ENCODE data around the gene PTPRH. TPM values are rescaled to one million over a fixed set of nuclear protein-coding genes. Genes with fewer than 3 reads are reported as not detected.

Gene PTPRH
- total and polyA plus RNA-seq, 9 of the 15 experiments (the other 6 are each of a cell fraction or from before 2014, with no cell fraction given) = 0.87 to 34.3 (median 22.7) TPM

GRCh38 chr19:55160128-55160985, 48.9 kb downstream of the PTPRH start (continued):
- TF ChIP-seq, protein P1, sequence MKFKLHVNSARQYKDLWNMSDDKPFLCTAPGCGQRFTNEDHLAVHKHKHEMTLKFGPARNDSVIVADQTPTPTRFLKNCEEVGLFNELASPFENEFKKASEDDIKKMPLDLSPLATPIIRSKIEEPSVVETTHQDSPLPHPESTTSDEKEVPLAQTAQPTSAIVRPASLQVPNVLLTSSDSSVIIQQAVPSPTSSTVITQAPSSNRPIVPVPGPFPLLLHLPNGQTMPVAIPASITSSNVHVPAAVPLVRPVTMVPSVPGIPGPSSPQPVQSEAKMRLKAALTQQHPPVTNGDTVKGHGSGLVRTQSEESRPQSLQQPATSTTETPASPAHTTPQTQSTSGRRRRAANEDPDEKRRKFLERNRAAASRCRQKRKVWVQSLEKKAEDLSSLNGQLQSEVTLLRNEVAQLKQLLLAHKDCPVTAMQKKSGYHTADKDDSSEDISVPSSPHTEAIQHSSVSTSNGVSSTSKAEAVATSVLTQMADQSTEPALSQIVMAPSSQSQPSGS (CRISPR knock-in tag; IDR thresholded peaks at IDR 0.05) = no peak
- TF ChIP-seq PHF8 (IDR thresholded peaks at IDR 0.05; ENCODE audit: borderline replicate concordance, low read length) (no peak; the same call in 1 of the 2 replicates), ZNF584 (CRISPR knock-in tag; IDR thresholded peaks at IDR 0.05; ENCODE audit: low read depth) (no peak), TCFL5 (CRISPR knock-in tag; conservative IDR thresholded peaks at IDR 0.05) (no peak), RAD21 (CRISPR knock-in tag; conservative IDR thresholded peaks at IDR 0.05 in 1 of 2, IDR thresholded peaks at IDR 0.05 in 1 of 2) (peak; percentile 93 to 97), MTA3 (IDR thresholded peaks at IDR 0.05; ENCODE audit: borderline replicate concordance) (no peak; the same call in 1 of the 2 replicates), SAFB (IDR thresholded peaks at IDR 0.05; ENCODE audit: borderline replicate concordance, low read depth, low read length) (no peak), BHLHE40 (IDR thresholded peaks at IDR 0.05; ENCODE audit: low read length) (peak; percentile 90), MEF2D (tag; conservative IDR thresholded peaks at IDR 0.05; ENCODE audit: low read depth) (no peak), CBFA2T3 (IDR thresholded peaks at IDR 0.05) (no peak), TEAD1 (CRISPR knock-in tag; IDR thresholded peaks at IDR 0.05) (0 out of 4 replicates have a peak, but pooled peaks of 1 of the 2 experiments have one; percentile 39), SP1 (CRISPR knock-in tag; IDR thresholded peaks at IDR 0.05) (peak; percentile 98), MYC (IDR thresholded peaks at IDR 0.05; ENCODE audit: low read depth, low read length) (peak; percentile 96), MYC (CRISPR knock-in tag; IDR thresholded peaks at IDR 0.05; ENCODE audit: borderline replicate concordance, low read depth) (no peak), EP400 (IDR thresholded peaks at IDR 0.05) (peak; percentile 80), FUS (optimal IDR thresholded peaks at IDR 0.05; ENCODE audit: low read depth, low read length) (no peak), PCBP1 (IDR thresholded peaks at IDR 0.05; ENCODE audit: low read depth, low read length, poor library complexity, severe bottlenecking) (no peak), ZNF740 (CRISPR knock-in tag; IDR thresholded peaks at IDR 0.05) (peak; percentile 93), ZNF740 (tag; IDR thresholded peaks at IDR 0.05) (peak in 1 of 2 experiments; percentile 72; a peak in 1 of 4 replicates), RBBP5 (IDR thresholded peaks at IDR 0.05; ENCODE audit: borderline replicate concordance, insufficient read depth, low read length, poor library complexity, severe bottlenecking) (no peak)
- TF ChIP-seq, protein P2, sequence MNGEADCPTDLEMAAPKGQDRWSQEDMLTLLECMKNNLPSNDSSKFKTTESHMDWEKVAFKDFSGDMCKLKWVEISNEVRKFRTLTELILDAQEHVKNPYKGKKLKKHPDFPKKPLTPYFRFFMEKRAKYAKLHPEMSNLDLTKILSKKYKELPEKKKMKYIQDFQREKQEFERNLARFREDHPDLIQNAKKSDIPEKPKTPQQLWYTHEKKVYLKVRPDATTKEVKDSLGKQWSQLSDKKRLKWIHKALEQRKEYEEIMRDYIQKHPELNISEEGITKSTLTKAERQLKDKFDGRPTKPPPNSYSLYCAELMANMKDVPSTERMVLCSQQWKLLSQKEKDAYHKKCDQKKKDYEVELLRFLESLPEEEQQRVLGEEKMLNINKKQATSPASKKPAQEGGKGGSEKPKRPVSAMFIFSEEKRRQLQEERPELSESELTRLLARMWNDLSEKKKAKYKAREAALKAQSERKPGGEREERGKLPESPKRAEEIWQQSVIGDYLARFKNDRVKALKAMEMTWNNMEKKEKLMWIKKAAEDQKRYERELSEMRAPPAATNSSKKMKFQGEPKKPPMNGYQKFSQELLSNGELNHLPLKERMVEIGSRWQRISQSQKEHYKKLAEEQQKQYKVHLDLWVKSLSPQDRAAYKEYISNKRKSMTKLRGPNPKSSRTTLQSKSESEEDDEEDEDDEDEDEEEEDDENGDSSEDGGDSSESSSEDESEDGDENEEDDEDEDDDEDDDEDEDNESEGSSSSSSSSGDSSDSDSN (IDR thresholded peaks at IDR 0.05; ENCODE audit: borderline replicate concordance in 1 of 2, low read depth in 2 of 2, low read length in 2 of 2) = peak in 1 of 2 experiments; percentile 60; a peak in 1 of 4 replicates

All from K562 (cell line).